GM19240 (cell line): ENCODE results near the gene PLCG1.

ENCODE experiments used
- DNase-seq: peaks from one replicate; pipeline ENCODE4 v3.0.0; 2011; ENCODE audit warnings: low spot score; ENCODE audit not compliant: insufficient read length

The PLCG1 gene

DNA sequence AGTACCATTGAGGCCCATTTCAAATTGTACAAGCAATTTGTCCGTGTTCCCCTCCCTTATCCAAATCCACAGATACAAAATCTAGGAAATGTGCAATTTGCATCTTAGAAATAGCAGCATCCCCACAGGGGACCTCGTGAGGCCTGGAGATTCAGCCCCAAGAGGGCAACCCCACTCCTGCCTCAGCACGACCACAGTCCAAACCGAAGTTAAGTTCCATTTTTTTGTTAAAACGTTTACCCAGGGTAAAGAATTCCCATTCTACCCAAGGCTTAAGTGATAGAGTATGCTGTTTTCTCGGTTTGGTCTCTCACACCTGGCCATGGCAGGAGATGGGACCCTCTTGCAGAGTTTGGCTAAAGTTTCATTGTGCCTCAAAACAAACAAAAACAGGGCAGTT lies 41.2 kb downstream of the PLCG1 start:
- DNase-seq: no peak

DNA sequence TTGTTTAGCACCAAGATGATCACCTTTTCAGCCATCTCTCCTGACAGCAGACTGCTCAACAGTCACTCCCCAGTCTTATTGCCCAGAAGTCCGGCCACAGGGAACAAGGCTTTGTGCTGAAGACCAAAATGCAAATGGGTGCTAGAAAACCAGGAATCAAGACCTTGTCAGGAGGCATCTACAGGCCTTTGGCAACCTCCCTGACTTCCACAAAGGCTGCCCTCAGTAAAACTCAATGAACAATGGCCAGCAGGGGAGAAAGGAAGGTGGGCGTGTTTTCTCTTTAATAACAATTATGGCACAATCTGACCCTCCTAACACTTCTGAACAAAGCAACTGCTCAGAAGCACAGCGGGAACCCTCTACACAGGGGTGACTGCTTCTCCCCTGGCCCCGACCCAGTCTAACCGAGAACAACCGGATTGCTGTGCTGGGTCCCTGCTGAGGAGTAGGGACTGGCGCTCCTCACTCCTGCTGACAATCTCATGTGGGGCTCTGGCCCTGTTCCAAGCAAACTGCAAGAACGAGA lies 41.6 kb downstream of the PLCG1 start:
- DNase-seq: no peak

DNA sequence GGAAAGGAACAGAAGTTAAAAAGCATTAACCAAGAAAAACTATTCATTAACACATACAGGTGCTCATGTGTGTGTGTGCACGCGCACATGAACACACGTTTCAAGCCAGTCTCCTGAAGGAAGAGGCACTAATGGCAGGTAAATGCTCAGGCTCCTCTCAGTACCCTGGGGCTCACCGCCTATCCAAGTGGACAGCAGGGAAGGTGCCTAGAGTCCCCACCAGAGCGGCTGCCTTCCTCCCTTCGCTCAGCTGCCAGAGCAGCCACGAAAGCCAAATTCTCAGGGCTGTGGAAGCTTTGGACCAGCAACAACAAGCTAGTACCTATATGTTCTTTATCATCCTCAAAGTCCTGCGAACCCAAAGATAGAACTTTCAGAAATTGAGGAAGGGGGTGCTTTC lies 42.6 kb downstream of the PLCG1 start:
- no peak for DNase-seq

DNA sequence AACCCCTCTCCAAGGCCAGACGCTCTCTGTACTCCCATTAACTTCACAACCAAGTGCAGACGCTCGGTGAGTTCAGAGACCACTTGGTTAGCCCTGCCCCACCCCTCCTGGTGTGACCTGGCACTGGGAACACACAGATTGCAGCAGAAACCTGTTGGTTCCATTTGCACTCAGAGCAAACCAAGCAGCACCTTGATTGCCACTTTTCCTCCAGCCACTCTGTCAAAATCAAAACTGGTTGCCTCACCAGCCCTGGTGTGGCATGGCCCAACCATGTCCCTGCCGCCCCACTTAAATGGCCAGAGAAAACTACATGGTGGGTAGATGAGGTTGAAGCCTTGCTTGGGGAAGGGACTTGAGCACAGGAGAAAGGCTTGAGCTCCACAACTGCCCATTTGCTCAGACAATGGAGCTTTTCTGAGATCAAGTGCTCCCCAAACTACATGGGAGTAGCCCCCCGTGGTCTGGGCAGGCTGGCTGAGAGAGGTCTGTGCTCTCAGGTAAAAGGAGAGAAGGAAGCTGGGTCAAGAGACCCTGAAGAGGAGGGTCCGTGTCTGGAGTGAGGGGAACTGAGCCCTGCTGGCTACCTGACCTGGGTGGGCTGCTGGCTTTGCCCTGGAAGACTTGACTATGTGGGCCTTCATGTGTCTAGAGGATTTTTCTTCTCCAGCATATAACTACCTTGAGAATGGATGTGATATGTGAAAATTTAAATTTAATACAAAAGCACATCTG lies 43.4 kb downstream of the PLCG1 start:
- no peak for DNase-seq

DNA sequence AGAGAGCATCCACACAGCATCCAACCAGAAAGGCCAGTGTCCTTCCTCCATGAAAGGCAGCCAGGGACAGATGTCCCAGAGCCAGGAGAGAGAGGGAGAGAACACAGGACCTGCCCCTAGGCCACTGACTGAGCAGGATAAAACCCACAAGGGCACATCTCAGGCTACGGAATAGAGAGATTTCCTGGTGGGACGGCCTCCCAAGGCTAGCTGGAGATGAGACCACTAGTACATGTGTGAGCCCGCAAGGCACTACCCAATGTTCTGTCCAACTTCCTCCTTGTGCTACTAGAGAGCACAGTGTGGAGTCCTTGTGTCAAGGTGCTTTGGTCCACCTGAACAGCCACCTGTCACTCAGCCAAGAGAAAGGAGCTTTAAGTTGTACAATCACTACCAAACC lies 44.2 kb downstream of the PLCG1 start:
- DNase-seq: no peak

DNA sequence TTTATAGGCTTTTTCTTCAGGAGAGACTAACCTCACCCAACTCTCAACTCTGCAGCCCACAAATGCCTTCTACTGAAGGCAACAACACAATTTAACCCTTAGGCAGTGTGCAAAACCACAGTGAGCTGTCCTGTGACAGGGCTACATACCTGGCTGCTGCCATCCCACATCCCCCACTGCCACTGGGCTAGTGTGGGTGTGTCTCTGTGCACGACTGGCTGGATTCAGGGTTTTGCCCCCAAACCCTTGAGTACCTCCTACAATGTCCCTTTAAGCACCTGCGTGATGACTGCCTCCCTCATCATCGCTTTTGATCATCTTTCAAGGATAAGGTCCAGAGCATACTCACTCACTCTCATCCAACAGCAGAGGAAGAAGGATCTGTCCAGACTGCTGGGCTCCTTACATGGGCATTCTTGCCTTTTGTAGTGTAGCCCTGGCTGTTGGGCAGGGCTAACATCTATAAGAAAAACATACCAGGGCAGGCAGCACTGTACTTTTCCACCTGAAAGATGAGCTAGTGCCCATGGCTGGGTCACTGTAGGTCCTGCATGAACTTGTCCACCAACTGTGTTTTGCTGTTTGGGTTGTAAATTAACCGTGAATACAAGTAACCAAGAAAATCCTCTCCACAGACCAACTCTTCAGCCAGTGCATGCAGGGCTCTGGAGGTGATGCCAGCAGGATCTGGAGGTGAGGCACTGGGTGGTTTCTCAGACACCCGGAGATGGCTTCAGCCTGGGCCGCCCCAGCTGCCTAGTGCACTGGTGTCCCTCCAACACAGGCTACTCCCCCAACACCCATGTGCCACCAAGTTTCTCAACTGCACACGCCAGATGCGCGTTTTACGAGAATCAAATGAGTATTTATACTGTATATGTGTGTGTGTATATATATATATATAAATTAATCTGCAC lies 45.2 kb downstream of the PLCG1 start:
- DNase-seq: no peak

DNA sequence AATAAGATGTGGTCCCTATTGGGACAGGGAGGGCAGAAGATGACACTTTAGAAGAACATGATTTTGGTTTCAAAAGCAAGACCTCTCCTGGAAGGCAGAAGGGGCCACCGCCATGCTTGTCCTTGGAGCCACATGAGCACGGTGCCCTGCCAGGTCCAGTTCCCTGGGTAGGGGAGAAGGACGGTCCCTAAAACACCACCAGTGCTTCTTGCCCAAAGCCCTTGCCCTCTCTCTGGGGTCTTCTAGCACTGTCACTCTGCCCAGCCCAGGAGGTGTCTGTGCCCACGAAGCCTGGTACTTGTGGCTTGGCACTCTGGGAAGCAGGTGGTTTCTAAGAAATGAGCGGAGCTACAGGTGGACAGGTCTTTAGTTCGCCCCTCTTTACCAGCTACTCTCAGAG lies 46.0 kb downstream of the PLCG1 start:
- DNase-seq: no peak

DNA sequence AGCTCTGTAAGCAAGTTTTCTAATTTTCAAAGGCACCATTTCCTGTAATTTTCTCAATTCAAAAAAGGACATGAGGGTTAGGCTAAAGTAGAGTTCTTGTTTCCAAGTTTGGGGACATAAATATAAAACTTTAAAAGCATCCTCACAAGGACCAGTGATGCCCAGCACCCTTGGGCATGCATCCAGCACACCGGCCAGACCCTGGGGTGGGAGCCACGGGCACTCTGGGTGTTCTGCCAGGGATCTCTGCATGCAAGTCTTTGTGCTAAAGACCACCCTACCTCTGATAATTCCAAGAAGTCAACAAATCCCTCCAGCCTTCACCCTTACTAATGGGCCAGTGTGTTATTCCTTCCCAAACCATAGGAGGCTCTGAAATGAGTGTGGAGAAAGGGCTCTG lies 46.5 kb downstream of the PLCG1 start:
- DNase-seq: no peak

DNA sequence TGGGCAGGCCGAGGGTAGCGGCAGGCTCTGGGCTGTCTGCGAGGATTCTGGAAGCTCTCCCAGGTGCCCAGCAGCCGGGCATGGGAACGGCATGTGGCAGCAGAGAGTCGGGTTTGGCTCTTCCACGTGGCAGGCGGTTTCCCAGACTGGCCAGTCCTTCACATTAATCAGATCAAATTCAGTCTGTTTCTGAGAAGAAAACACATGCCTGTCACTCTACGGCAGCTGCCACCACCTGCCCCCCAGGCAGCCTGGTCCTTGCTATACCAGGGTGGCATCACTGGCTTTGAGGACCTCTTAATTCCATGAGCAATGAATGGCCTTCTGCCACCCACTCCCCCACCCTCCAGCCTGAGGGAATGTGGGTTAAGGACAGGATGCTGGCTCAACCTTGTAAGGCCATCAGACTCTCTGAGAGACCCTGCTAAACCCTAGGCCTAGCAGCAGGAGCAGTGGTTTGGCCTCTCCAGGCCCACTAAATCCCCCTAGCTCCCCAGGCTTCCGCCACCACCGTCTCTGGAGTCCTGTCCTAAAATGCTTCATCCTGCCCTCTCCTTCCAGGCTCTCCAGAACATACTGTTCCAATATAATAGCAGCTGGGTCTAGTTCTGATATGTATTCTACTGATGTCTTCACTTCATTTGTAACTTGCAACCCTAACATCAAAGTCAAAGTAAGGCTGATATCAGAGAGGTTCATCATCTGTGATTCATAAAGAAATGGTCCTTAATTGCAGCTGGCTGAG lies 47.8 kb downstream of the PLCG1 start:
- DNase-seq: no peak

DNA sequence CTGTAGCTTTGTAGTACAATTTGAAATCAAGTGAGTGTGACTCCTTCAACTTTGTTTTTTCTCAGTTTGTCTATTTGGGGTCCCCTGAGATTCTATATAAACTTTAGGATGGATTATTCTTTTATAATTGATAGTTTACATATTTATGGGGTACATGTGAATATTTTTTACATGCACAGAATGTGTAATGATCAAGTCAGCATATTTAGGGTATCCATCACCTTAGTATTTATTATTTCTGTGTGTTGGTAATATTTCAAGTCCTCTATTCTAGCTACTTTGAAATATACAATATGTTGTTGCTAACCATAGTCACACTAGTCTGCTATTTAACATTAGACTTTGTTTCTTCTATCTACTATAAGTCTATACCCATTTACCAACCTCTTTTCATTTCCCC lies 50.3 kb downstream of the PLCG1 start:
- DNase-seq: no peak

DNA sequence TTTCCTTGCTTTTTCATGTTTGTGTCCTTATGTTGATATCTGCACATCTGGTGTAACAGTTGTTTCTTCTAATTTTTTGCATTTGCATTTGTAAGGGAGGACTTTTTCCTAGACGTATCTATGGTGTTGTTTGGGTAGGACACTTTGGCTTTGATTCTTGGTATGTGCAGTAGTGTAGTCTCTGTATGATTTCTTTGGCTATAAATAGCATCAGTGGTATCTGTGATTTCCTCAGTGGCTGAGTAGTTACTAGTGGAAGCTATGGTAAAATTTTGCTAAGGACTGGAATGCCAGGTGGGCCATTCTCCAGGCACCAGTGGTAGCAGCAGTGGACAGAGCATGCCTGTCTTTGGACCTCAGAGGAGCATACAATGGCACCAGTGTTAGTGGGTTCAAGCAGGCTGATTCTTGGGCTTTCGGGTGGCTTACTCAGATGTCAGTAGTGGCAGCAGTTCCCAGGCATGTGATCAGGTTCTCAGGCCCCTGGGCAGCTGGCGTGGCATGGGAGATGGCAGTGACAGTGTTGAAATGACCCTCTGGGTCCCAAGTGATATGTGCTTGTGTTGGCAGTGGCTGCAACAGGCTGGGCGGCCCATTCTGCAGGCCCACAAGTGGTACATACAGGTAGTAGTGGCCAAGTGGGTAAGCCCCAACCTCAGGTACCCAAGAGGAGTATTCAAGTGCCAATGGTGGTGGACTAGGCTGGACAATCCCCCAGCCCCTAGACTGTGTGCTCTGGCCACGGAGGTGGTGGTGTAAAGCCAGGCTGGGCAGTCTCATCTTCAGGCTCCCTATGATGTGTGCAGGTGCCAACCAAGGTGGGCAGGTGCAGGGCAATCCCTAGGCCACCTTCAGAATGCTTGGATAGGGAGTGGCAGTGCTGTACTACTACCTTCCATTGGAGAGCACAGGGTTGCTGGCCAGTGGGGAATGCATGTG lies 54.5 kb downstream of the PLCG1 start:
- no peak for DNase-seq

DNA sequence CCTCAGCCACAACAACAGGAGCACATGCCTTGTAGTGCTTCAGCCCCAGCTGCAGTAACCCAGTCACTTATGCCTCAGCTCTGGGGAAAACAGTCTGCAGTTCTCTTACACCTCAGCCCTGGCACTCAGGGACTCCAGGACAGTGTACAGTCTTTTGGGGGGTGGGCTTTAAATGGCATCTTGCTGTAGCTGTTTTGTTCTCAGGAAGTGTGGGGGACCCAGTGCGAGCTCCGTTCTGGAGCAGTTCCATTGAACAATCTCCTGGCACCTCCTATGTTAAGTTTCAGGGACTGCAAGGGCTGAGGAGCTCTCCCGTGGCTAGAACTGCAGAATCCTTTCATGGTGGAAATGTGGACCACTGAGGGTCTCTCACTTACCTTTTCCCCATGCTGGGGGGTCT lies 55.2 kb downstream of the PLCG1 start:
- no peak for DNase-seq

DNA sequence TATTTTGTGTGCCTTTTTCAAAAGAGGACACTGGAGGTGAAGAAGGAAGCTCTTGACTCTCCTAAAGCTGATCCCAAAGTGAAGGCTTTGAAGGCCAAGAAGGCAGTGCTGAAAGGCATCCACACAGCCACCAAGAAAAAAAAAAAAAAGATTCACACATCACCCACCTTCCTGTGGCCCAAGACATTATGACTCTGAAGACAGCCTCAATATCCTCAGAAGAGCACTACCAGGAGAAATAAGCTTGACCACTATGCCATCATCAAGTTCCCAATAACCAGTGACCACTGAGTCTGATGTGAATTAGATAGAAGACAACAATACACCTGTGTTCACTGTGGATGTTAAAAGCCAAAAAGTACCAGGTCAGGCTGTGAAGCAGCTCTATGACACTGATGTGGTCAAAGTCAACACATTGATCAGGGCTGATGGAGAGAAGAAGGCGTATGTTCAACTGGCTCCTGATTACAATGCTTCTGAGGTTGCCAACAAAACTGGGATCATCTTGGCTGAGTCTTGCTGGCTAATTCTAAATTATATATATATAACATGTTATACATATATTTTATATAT lies 59.4 kb downstream of the PLCG1 start:
- DNase-seq: no peak

DNA sequence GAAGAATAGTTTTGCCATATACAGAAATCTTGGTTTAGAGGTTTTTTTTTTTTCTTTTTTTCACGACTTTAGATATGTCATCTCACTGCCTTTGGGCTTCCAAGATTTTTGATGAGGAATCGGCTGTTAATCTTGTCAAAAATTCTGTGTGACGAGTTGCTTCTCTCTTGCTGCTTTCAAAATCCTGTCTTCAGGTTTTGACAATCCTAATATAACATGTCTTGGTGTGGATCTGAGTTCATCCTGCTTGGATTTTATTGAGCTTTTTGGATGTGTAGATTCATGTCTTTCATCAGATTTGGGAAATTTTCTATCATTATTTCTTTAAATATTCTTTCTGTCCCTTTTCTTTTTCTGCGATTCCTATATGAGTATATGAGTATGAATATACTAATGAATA lies 61.1 kb downstream of the PLCG1 start:
- DNase-seq: no peak

DNA sequence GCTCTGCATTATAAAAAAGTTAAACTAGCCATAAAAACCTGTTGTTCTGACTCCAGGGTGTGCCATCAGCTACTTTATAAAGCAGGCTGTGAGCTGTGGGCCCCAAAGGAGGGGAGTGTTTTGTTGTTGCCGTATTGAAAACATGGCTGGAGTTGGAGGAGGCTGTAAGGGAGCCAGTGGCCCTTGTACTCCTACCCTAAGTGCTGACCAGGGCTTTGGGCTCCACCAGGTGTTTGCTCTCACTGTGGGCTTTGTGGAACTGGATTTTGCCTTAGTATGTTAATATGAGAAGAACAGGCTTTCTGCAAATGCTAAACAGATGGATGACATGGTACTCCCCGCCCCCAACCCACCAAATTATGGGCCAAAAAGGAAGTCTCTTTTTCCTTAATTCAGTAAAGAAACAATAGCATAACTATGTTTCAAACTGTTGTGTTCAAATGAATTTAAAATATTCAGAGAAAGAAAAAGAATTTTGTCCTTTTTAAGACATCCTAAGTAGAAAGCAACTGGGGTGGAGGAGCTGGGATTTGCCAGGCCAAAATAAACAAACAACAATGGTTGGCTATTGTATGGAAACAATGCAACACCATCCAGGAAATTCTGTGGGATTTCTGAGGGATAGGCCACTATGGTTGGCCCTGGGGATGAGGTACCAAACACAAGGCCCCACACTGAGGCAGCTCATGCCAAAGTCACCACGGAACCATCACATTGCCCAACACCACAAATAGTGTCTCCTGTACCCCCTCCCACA lies 63.3 kb downstream of the PLCG1 start:
- no peak for DNase-seq

DNA sequence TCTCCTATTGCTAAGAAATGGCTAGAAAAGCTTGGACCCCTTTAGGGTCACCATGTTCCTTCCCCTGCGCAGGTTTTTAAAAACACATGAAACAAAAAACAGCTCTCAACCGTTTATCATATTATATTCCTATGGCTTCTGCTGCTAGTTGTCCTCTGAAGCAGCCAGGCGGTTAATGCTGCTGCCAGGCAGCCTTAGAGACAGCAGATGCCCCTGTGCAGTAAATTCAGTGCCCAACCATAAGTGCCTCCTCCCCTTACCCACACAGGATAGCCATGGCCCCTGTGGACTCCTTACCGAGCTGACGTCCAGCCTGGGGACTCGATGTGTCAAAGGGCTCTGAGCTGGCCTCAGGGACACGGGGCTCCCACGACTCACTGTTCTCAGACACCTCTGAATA lies 64.4 kb downstream of the PLCG1 start:
- DNase-seq: no peak

DNA sequence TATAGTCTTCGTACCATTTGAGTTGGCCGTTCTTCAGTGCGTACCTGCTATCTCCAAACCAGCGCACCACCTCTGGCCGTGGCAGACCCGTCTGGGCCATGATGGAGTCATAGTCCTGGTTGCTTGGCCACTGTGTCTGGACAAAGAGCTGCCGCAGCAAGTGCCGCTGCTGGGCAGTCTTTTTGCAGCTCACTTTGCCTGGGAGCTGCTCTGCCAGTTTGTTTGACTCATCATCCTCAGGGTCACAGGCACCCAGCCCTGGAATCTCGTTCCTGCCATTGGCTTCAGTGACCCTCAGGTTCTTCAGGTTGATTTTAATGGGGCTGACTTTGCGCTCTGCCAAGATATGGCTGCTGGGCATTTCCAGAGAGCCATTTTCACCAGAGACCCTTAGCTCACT lies 65.1 kb downstream of the PLCG1 start:
- DNase-seq: no peak

DNA sequence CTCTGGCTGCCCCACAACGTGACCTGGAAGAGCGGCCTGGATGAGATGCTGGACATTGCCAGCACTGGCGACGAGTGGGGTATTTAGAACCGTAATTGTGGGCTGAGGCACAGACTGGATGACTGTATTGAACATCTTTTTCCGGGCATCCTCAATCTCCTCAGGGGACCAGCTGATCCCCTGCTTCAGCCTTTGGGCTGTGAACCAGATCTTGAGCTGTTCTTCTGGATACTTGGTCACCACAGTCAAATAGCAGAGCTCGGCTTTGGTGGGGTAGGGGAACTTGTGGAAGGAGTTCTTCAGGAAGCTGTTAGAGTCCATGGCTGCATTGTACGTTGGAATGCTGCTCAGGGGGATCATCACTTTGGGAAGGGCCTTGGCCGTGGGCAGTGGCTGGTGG lies 66.3 kb downstream of the PLCG1 start:
- DNase-seq: no peak
